GM18519 (cell line): ENCODE results near the gene RASEF.

Experiments
- ATAC-seq: cut with Tn5 transposase; IDR thresholded peaks from one replicate; pipeline ENCODE4 v1.9.1; 2021; ENCODE audit warnings: mild to moderate bottlenecking, moderate library complexity; ENCODE audit not compliant: unreplicated experiment, low FRiP score

The RASEF gene

DNA sequence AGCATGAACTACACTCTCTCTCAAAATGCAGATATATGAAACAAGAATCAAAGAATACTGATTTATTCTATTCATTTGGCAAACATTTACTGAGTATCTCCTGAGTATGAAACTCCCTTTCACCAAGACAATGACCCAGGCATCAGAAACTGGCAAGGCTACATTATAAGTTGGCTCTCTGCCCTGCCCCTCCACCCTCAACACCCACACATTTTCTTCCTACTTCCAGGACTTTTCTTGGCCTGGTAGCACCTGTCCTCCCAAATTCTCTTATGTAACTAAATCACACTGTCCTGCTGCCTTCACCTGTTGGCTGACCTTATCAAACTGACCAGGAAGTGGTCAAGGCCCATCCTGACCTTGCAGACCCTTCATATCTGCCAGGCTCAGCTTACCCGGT, 3.5 kb downstream of the RASEF start:
- ATAC-seq: no peak

DNA sequence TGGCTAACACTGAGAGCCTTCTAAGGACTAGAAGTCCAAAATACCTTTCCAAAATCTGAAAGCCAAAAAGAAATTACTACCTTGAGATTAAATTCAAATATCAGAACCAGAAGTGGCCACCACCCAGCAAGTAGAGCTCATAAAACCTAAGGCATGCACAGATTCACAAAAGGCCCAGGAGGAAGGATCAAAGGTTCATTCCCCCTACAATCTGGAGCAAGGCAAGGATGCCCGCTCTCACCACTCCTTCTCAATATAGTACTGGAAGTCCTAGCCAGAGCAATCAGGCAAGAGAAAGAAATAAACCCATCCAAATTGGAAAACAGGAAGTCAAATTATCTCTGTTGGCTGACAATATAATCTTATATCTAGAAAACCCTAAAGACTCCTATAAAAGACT, 6.0 kb downstream of the RASEF start:
- ATAC-seq: no peak

GRCh38 chr9:83056174-83056573, 6.8 kb downstream of the RASEF start:
- no peak for ATAC-seq

DNA sequence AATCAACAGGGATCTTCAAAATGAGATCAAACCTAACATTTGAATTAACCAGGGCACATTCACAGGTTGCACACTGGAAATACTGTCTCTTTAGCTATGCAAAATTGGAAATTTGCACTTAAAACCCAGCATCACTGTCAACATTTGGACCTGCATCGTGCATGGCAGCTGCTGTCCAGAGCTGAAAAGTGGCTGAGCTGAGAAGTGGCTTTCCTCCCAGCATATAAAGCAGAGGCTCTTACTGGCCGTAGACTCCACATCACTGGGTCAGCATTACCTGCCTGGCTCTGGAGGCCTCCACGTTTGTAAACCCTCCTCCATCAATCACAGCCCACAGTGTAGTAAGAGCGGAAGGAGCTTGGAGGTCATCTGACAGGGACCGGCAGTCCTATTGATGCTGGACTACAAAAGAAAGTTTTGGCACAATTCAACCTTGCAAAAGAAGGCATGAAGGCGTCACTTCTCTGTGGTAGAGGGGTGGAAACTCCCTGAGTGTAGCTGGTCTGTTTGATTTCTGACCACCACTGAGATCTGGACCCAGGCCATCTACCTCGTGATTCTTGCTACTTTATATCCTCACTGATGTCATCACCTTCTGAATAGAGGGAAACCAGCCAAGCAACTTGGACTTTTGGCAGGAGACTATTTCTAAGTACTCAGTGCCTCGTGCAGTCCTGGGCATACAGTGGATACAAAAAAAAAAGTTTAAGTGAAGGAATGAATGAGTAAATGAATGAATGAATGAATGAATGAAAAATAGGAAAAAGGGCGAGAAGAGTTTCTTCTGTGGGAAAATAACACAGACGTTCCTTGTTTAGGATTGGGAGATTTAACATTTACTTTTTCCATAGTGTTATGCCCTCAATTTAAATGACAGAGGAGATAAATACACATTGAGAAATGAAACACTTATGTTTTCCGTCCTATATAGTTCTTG, 14.8 kb downstream of the RASEF start:
- ATAC-seq: no peak

DNA sequence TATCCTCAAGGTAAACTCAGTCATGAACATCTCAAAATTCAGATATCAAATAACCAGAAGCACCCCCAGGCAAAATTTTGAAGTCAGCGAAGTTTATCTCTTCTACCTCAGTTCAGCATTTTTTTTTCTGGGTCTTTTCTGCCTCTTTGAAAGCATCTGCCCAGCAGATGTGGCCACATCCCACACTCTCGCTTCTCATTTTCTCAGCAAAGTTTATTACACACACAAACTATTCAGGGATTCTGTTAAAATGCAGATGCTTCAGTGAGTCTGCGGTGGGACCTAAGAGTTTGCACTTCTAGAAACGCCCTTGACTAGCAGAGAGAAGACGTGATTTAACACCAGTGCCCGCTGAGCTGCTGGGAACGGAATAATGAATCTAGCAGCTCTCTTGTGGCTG, 19.3 kb downstream of the RASEF start:
- ATAC-seq: no peak

- no peak for ATAC-seq
Observed at GRCh38 chr9:83041771-83042170, 21.2 kb downstream of the RASEF start.

DNA sequence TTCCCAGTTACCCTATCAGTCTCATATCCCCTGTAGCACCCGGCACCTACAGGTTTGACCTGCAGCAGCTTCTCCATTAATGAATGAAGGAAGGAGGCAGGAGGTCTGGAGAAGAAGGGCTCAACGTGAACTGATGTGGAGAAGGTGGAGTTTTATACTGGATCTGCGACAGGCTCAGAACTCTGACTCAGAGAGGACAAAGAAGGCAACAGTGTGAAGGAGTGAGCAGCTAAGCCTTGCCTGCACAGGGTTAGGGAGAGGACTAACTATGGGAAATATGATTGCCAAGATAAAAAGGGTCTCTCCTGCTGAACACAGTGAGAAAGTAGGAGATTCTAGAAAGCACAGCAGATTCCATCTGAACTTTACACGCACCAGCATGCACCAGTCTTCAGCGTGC, 23.6 kb downstream of the RASEF start:
- no peak for ATAC-seq

DNA sequence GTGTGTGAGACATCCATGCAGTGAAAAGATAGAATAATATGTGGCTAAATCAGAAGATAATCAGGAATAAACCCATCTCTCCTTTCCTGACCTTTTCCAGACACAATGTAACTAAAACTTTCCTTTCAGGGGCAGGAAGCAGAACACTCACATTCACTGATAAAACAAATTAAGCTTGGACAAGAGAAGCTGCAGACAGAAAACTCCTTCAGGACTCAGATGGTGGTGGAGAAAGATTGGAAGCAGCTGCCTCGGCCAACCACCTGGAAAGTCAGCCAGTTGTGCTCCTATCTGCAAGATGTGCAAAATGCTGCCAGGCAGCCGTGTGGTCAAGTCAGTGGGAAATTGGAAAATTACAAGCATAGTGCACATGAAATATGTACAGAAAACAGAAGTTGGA, 26.9 kb downstream of the RASEF start:
- no peak for ATAC-seq

DNA sequence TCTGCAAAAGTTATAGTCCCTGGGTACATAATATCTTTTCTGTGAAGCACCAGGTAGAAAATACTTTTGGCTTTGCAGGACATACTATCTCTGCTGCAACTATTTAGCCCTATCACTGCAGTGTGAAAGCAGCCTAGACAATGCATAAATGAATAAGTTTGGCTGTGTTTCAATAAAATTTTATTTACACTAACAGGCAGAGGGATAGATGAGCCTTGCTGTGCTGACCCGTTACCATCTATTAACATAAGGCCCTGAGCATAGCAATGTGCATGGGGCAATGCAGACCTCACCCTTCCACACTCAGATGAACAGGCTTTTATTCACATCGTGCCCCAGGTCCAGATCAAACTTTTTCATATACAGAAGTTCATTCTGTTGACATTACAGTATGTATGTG, 27.8 kb downstream of the RASEF start:
- no peak for ATAC-seq

- ATAC-seq: no peak
Observed at GRCh38 chr9:83034587-83034986, 28.4 kb downstream of the RASEF start.

DNA sequence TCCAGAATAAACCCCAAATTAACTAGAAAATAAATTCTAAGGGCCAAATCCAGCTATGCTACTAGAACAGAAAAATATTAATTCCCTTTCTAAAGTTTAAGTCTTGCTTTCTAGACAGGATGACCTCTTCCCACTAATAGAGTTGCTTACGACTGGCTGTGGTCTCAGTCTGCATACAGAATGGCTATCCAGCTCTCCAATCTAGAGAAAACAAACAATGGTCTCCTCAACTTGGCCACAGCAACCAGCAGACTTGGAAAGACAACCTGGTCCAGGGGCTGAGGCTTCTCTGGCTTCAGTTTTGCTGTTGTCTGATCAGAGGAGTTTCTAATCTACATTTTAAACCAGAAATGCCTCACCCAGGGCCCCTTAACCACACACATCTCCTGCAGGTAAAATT, 28.9 kb downstream of the RASEF start:
- no peak for ATAC-seq

GRCh38 chr9:83032065-83032625, 30.8 kb downstream of the RASEF start:
- no peak for ATAC-seq

- ATAC-seq: no peak
Observed at GRCh38 chr9:83030391-83031107, 32.4 kb downstream of the RASEF start.

DNA sequence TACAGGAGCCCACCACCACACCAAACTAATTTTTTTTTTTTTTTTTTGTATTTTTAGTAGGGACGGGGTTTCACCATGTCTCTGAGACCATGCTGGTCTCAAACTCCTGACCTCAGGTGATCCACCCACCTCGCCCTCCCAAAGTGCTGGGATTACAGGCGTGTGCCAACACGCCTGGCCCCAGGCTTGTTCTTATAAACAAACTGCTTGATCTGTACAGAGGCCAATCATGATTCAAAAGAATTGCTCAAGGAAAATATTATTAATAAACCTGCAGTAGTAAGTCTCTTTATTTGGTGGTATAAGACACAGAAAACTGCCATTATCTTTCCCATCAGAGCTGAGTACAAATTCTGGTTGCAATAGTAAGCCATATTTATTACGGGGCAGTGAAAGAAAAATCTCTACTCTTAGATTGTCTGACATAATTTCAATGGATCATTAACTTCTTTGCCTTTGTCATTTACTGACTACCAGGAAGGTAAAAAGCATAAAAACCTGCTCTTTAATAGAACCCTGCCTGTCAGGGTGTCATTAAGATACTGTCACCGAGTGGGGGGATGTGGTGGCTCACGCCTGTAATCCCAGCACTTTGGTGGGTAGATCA, 33.3 kb downstream of the RASEF start:
- ATAC-seq: no peak

GRCh38 chr9:83027153-83027891, 35.6 kb downstream of the RASEF start:
- no peak for ATAC-seq

DNA sequence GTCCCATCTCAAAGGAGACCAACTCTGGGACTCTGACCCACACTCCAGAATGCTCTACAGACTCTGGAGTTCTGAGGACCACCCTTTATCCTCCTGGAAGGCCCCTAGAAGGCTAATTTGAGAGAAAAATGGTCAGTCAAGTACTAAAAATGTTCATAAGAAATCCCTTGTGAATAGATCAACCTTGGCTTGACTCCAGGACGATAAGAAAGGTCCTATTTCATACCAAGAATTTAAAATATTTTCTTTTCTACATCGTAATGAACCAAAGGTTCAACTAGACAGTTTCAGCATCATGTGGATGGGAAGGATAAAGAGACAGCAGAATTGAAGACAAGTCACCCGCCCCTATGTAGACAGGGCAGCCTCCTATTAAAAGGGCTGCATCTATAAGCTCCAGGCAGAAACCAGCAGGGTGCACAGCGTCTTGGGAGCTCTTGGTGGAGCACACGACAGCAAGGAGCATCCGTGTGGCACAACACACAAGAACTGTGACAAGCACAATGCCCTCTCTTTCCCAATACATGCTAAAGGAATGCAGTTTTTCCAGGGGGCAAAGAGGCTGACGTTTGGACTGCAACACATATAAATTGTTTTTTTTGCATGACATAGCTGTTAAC, 38.3 kb downstream of the RASEF start:
- ATAC-seq: no peak

DNA sequence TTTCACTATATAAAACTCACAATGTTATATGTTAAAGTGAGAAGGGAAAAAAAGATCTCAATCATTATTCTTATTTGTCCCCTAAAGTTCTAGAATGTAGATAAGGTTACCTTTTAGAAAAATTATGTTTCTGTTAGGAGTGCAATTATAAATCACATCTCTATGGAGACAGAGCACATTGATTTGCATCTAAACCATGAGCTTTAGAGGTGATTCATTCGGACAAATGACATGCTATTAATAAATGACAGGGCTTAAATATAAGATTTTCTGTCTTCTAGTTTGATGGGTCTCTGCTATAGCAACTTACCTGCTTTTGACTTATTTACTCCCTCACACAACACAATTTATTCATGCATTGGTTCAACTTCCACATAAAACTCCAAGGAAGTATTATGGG, 39.8 kb downstream of the RASEF start:
- no peak for ATAC-seq

- no peak for ATAC-seq
Observed at GRCh38 chr9:83020864-83021263, 42.1 kb downstream of the RASEF start.

GRCh38 chr9:83020327-83020726, 42.6 kb downstream of the RASEF start:
- no peak for ATAC-seq

GRCh38 chr9:83019246-83019645, 43.7 kb downstream of the RASEF start:
- ATAC-seq: no peak
